GM10266 (cell line): ENCODE data around the gene UBE2J2.

ENCODE experiments used
- DNase-seq: peaks from one replicate; pipeline ENCODE4 v3.0.0; 2012; ENCODE audit errors: extremely low spot score
- CTCF ChIP-seq: IDR thresholded peaks from 2 replicates; pipeline ENCODE4 v1.5.1; 2012; ENCODE audit warnings: mild to moderate bottlenecking, low read depth; ENCODE audit not compliant: control insufficient read depth, insufficient read depth; ENCODE audit errors: missing control alignments

UBE2J2 gene

DNA sequence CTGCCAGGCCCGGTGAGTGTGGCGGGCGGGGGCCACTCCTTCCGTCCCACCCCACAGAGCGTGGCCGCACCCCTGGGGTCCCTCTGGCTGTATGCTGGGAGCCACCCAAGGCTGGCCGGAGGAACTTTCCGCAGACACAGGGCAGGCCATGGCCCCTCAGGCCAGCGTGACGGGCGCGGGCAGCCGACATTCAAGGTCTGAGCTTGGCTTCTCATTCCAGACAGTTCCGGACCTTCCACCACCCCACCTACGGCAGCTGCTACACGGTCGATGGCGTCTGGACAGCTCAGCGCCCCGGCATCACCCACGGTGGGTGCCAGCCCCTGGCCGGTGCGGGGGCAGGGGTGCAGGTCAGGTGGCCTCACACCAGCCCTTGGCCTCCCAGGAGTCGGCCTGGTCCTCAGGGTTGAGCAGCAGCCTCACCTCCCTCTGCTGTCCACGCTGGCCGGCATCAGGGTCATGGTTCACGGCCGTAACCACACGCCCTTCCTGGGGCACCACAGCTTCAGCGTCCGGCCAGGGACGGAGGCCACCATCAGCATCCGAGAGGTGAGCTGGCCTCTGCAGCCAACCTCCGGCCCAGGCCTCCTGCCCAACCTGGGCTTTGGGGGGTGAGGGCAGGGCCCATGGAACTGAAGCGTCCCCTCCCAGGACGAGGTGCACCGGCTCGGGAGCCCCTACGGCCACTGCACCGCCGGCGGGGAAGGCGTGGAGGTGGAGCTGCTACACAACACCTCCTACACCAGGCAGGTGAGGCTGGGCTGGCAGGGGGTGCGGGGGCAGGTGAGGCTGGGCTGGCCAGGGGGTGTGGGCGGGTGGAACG, 13.8 kb upstream of the UBE2J2 start:
- no peak for TF ChIP-seq CTCF
- DNase-seq: no peak

- DNase-seq: no peak
- no peak for TF ChIP-seq CTCF
Observed at GRCh38 chr1:1286313-1287261, 12.9 kb upstream of the UBE2J2 start.

DNA sequence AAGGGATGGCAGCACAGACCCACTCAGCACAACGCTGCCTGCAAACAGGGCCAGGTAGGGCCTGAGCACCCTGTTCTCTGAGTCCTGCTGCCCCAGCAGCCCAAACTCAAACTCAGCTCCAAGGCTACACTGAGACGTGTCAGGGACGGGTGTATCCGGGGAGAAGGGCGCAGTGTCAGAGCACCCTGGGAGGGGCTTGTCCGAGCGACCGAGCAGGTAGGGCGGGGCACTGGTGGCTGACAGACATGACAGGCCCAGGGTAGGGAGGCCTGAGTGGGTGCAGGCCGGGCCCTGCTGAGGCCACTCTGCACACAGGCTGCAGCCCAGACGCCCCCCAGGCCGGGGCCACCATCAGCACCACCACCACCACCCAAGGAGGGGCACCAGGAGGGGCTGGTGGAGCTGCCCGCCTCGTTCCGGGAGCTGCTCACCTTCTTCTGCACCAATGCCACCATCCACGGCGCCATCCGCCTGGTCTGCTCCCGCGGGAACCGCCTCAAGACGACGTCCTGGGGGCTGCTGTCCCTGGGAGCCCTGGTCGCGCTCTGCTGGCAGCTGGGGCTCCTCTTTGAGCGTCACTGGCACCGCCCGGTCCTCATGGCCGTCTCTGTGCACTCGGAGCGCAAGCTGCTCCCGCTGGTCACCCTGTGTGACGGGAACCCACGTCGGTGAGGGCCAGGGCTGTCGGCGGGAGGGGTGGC, 12.1 kb upstream of the UBE2J2 start:
- DNase-seq: no peak
- TF ChIP-seq CTCF: no peak

GRCh38 chr1:1285102-1285571, 11.5 kb upstream of the UBE2J2 start:
- no peak for DNase-seq

DNA sequence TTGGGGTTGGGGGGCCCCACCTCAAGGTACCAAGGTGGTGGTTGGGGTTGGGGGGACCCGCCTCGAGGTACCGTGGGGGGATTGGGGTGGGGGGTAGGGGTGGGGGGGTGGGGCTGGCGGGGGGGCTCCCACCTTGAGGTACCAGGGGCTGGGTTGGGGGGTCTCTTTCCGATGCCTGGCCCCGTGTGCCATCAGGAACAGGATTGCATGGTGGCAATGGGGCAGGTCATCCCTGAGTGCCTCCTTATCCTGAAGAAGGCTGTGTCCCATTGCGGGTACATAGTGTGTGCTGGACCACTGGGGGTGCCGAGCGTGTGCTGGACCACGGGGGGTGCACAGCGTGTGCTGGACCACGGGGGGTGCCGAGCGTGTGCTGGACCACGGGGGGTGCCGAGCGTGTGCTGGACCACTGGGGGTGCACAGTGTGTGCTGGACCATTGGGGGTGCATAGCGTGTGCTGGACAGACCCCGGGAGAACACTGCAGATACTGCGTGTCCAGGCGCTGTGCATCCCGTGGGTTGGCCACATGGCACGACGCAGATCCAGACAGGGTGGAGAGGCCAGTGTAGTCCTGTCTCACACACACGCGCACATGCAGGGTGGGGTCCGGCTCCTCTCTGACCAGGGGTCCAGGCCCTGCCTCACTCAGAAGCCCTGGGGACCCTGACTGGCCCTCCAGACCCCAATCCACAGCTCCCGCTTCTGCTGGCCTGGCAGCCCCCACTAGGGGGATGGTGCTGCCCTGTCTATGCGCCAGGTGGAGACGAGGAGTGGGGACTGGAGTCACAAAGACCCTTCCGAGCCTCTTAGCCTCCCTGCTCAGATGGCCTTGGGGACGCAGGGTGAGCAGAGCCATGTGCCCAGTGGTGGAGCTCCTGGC, 10.8 kb upstream of the UBE2J2 start:
- no peak for DNase-seq
- no peak for TF ChIP-seq CTCF

More at GRCh38 chr1:1285102-1285571, 11.5 kb upstream of the UBE2J2 start:
- TF ChIP-seq CTCF: no peak

DNA sequence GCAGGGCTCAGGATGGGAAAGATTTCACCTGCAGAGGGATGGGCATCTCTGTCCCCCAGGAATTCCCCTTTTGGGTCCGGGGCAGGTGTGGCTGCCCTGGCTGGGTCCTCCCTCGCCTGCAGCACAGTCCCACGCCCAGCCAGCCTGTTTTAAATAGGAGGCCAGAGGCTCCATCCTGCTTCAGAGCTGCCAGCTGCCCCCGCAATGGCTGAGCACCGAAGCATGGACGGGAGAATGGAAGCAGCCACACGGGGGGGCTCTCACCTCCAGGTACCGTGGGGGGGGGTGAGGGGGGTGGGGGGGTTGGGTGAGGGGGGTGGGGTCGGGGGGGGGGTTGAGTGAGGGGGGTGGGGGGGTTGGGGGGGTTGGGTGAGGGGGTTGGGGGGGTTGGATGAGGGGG, 10.2 kb upstream of the UBE2J2 start:
- peak; percentile 86 for DNase-seq
- peak; percentile 15 for TF ChIP-seq CTCF
